Adipocyte (in vitro differentiated cells): Measurements from ENCODE around the gene CCL1.
A peak's percentile ranks its signal among the peaks of the same experiment; 100 is the strongest.

Experiments
- DNase-seq: peaks from one replicate; pipeline ENCODE4 v3.0.0-alpha.2; 2015; ENCODE audit warnings: low read depth
- H3K27me3 ChIP-seq: replicated peaks from 2 replicates; pipeline ENCODE4 v1.7.0; 2013; ENCODE audit warnings: mild to moderate bottlenecking, low read length, moderate library complexity; ENCODE audit not compliant: control insufficient read depth, insufficient read depth
- H3K36me3 ChIP-seq: 2 replicates; pipeline ENCODE4 v1.7.0; 2013; ENCODE audit warnings: low read length, mild to moderate bottlenecking, moderate library complexity; ENCODE audit not compliant: control insufficient read depth, insufficient read depth, severe bottlenecking
- H3K4me1 ChIP-seq: 2 replicates; pipeline ENCODE4 v1.7.0; 2013; ENCODE audit warnings: mild to moderate bottlenecking, low read length, moderate library complexity; ENCODE audit not compliant: control insufficient read depth, insufficient read depth
- H3K4me3 ChIP-seq: 2 replicates; pipeline ENCODE4 v1.7.0; 2013; ENCODE audit warnings: mild to moderate bottlenecking, low read length, moderate library complexity
- H3K9ac ChIP-seq: 2 replicates; pipeline ENCODE4 v1.7.0; 2013; ENCODE audit warnings: mild to moderate bottlenecking, low read length, moderate library complexity
- H3K9me3 ChIP-seq: 2 replicates; pipeline ENCODE4 v1.7.0; 2013; ENCODE audit warnings: mild to moderate bottlenecking, low read length, moderate library complexity; ENCODE audit not compliant: control insufficient read depth

Gene CCL1

DNA sequence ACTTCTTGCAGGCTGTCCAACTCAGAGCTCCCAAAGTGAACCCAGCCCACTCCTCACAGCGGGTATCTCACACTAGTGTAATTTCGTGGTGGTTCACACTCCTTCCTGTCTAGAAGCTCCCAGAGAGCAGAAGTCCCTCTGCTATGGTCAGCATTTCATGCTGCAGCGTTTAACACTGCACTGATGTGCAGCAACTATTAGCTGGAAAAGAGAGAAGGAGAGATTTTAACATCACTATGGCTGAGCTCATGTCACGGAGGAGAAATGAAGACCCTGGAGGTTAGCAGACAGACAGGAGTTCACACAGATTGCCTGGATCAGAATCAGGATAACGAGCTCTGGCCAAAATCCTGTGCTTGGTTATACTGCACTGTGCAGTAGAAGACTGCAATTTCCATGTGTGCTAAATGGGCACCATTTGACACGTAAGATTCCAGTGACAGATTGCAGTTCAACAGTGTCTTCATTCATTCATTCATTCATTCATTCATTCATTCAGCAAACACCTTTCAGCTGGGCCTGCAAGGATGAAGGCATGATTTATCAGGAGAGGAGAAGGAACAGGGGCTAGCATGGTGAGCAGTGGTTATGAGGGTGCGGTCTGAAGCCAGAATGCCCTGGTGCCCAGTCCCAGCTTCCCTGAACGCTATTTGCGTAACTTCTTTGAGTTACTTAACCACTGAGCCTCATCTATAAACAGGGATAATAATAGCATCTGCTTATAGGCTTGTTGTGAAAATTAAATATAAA lies 5.3 kb upstream of the CCL1 start:
- no peaks in the 10 kb centered on the region for H3K36me3 ChIP-seq
- H3K27me3 ChIP-seq, result peaks cover 44% of the 10 kb centered on the region
- no peak overlapping the region for H3K9ac ChIP-seq
- DNase-seq, result no peak
- no peaks in the 10 kb centered on the region for H3K9me3 ChIP-seq
- peaks cover 16% of the 10 kb centered on the region for H3K4me1 ChIP-seq
- no peak overlapping the region for H3K4me3 ChIP-seq

DNA sequence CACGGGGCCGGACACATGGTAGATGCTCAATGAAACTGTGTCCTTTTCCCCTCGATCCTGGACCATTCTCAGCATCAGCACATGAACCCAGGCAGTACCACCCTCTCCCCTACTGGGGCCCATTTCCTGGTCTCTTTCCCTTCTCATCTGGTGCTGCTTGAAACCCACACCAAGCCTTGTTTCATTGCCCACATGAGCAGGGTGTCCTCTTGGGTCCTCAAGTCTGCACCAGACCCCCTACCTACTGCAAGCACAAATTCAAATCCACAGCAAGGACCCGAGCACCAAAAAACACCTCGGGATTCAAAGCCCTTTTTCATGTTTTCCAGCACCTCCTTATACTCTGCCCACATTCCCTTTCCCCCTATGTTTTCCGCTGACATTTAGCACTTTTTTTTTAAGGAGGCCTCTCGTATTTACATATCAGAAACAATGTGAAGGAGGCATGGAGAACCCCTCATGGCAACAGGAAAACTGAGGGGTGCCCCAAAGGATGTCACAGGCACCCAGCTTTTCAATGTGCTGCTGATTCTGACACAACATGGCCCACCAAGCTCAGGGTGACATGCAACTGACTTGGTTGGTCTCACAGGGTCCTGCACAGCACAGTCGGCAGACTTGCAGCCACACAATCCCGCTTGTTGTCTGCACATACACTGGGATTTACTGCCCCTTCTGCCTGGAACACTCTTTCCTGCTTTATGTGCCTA lies 4.6 kb upstream of the CCL1 start:
- Histone ChIP-seq H3K4me3 (no peak overlapping the region), H3K27me3 (peaks cover 49% of the 10 kb centered on the region), H3K4me1 (peaks cover 16% of the 10 kb centered on the region), H3K9ac (no peak overlapping the region), H3K36me3 (no peaks in the 10 kb centered on the region), H3K9me3 (no peaks in the 10 kb centered on the region)
- no peak for DNase-seq

DNA sequence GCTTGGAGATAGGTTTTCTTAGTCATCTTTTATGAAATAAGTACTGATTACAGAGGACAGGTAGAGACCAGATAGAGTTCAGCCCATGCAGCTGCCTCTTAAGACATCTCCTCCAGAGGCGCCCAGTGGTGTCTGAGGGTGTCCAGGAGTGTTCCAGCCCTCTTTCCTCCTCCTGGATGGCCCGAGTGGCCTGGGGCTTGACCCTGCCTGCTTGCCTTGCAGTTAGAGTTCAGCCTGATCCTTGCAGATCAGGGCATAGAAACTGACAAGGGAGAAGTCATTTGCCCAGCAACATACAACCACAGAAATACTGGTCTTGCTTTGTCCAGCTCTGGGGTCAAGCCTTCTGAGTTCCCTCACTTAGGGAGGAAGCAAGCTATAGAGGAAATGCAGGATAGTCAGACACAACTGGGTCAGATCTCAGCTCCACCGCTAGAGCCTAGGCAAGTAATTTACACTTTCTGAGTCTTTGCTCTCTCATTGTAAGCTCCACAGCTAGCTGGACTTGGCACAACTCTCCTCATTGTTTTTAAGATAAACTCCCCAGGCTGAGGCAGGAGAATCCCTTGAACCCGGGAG lies 3.6 kb upstream of the CCL1 start:
- no peak for DNase-seq
- H3K36me3 ChIP-seq, result no peaks in the 10 kb centered on the region
- no peaks in the 10 kb centered on the region for H3K9me3 ChIP-seq
- H3K9ac ChIP-seq, result no peak overlapping the region
- H3K27me3 ChIP-seq, result peaks cover 53% of the 10 kb centered on the region
- no peak overlapping the region for H3K4me3 ChIP-seq
- peaks cover 16% of the 10 kb centered on the region for H3K4me1 ChIP-seq

DNA sequence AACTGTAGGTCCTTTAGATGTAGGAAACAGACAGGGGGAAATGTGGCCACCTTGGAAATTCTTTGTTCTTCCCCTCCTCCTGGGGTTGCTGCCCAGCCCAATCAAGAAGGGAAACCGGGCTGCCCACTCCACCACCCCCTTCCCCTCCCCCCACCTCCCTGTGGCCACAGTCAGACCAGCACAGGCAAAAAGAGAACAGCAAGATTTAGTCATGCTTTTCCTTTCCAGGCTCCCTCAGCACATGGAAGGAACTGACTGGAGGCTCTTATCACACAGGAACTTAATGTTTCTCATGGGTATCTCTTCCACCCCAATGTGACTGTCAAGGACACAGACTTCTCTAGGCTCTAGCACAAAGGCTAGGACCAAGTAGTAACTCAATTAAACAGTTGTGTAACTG lies 3.0 kb upstream of the CCL1 start:
- H3K4me1 ChIP-seq, result peaks cover 16% of the 10 kb centered on the region
- DNase-seq, result no peak
- H3K36me3 ChIP-seq, result no peaks in the 10 kb centered on the region
- H3K4me3 ChIP-seq, result no peak overlapping the region
- H3K27me3 ChIP-seq, result peaks cover 50% of the 10 kb centered on the region
- no peaks in the 10 kb centered on the region for H3K9me3 ChIP-seq
- no peak overlapping the region for H3K9ac ChIP-seq

DNA sequence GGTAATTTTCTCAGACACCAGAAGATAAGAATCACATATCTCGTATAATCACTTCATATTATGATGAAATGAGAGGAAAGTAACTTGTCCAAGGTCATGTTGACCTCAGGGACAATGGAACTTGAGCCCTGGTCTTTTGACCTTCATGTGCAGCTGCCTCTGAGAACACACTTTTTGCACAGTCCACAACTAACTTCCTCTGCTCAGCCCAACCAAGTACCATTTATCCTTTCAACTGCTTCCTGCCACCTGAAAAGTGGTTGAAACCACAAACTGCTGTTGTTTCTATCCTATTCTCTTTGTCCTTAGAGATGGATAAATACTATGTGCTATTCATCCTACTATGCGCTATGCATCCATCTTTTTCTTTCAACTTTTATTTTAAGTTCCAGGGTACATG lies 2.3 kb upstream of the CCL1 start:
- H3K4me3 ChIP-seq, result no peak overlapping the region
- H3K4me1 ChIP-seq, result peaks cover 16% of the 10 kb centered on the region
- H3K9me3 ChIP-seq, result no peaks in the 10 kb centered on the region
- H3K36me3 ChIP-seq, result no peaks in the 10 kb centered on the region
- H3K9ac ChIP-seq, result no peak overlapping the region
- DNase-seq, result no peak
- peaks cover 50% of the 10 kb centered on the region for H3K27me3 ChIP-seq

DNA sequence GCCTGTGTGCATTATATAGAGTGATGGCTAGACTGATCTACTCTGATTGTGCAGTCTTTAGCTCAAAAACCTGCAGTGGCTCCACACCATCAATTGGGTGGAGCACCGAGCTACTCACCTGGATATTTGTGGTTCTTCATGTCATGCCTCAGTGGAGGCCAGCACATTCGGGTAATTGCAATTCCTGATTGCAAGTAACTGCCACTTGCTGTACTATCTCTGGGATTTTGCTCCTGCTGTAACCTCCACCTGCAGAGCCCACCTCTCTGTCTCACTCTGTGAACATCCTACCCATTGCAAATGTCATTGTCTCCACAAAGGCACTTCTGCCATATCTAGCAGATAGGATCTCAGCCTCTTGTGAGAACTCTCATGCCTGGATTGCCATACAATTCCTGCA lies 1.7 kb upstream of the CCL1 start:
- no peak for DNase-seq
- Histone ChIP-seq H3K27me3 (peaks cover 50% of the 10 kb centered on the region), H3K9me3 (no peaks in the 10 kb centered on the region), H3K9ac (no peak overlapping the region), H3K4me3 (no peak overlapping the region), H3K36me3 (no peaks in the 10 kb centered on the region), H3K4me1 (peaks cover 16% of the 10 kb centered on the region)

DNA sequence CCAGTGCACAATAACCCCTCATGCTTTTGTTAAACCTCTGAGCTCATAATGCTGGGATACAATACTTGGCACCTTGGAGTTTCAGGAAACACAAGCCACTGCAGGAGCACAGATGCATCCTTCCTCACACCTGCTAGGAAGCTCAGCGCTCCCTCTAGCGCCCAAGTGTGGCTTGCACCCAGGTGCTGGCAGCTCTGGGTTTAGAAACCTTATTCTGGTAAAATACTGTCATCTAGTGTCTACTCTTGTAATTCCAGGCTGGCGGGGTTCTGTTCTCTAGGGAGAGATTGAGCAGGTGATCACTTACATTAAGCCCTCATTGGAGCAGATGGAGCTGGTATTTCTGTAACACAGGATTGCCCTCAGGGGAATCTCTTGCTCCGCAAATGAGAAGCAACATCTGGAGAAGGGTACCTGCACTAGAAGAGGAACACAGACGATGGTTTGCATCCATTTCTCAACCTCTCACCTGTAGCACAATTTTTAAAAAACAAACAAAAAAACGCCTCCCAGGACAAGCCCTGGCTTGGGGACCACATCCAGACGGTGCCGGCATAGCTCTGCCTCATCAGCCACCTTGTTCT lies 1.5 kb downstream of the CCL1 start:
- Histone ChIP-seq H3K9ac (no peak overlapping the region), H3K36me3 (no peaks in the 10 kb centered on the region), H3K4me1 (no peaks in the 10 kb centered on the region), H3K9me3 (no peaks in the 10 kb centered on the region), H3K27me3 (peaks cover 41% of the 10 kb centered on the region), H3K4me3 (no peak overlapping the region)
- DNase-seq, result peak; percentile 95

DNA sequence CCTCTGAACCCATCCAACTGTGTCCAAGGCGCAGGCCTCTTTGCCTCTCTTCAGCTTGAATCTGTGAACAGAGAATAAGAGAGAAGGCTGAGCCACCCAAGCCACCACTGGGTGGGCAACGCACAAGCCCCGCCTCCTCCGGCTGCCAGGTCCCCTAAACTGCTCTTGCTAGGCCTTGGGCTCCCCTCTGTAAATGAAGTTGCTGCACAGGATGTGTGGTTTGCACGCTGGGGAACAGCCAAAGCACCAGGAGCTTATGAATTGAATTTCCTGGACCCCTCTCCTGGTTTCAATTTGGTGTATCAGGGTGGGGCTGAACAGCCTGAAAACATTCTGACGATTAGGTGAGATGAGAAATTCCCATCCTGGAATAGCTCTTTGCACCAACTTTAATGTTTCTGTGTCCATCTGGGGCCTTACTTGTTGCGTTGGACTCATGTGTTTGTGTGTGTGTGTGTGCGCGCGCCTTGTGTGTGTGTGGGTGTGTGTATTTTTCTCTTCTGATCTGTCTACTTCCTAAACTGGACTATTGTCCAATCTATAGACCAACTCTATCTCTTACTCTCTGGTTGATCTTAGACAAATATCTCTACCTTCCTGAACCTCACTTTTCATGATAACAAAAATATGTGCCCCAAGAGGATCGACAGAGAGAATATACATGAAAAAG lies 2.3 kb downstream of the CCL1 start:
- H3K9me3 ChIP-seq, result no peaks in the 10 kb centered on the region
- no peak overlapping the region for H3K4me3 ChIP-seq
- H3K4me1 ChIP-seq, result peaks cover 7% of the 10 kb centered on the region
- no peak for DNase-seq
- H3K36me3 ChIP-seq, result no peaks in the 10 kb centered on the region
- H3K27me3 ChIP-seq, result peaks cover 36% of the 10 kb centered on the region
- H3K9ac ChIP-seq, result no peak overlapping the region

DNA sequence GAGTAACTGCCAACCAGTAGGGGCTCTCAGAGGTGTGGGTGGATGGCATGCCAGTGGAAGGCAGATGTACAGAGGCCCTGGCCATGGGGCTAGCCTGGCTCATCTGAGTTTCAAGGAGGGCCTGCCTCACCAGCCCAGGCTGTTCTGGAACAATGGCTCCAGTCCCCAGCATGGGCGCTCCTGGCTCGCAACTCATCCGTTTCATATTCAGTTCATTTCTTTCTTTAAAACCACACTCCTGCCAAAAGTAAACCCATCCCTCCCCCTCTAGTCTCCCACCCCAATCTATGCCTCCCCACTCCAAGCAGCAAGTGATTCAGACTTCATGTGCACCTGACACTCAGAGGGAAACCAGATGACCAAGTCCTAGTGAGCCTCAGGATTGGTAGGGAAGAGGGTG lies 4.4 kb downstream of the CCL1 start:
- Histone ChIP-seq H3K9ac (no peak overlapping the region), H3K27me3 (peaks cover 19% of the 10 kb centered on the region), H3K4me1 (peaks cover 22% of the 10 kb centered on the region), H3K4me3 (no peak overlapping the region), H3K36me3 (no peaks in the 10 kb centered on the region), H3K9me3 (no peaks in the 10 kb centered on the region)
- no peak for DNase-seq

DNA sequence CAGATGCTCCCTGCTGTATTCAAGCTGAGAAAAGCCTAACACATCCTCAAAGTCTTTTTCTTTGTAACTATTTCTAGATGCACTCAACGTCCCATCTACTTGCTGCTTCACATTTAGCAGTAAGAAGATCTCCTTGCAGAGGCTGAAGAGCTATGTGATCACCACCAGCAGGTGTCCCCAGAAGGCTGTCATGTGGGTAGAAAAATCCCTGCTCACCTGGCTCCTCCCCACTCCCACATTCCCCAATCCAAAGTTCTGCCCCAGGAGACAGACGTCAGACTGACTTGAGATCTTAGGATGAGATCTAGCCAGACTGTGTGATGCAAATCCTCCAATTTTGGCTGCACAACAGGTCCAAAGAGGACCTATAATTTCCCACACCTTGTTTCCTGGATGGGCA lies 5.6 kb downstream of the CCL1 start:
- Histone ChIP-seq H3K9me3 (no peaks in the 10 kb centered on the region), H3K9ac (no peak overlapping the region), H3K27me3 (peaks cover 7% of the 10 kb centered on the region), H3K4me3 (no peak overlapping the region), H3K36me3 (no peaks in the 10 kb centered on the region), H3K4me1 (peaks cover 22% of the 10 kb centered on the region)
- DNase-seq, result no peak

DNA sequence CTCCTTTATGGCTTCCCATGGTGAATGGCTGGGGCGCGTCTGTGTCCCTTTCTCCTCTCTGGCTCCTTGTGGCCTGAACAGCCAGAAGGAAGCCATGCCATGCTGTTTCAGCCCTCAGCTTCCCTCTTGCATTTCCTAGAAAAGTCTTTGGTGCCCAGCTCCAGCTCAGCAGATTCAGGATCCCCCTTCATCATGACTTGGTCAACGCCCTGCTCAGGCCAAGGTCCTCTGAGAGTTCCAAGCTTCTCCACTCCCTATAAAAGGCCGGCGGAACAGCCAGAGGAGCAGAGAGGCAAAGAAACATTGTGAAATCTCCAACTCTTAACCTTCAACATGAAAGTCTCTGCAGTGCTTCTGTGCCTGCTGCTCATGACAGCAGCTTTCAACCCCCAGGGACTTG lies 6.8 kb downstream of the CCL1 start, which contains the start of gene CCL13:
Gene CCL13, plus strand, starts transcription at position 287 of the 400 bp plus-strand sequence. Its CDS starts 47 bp downstream, at position 334.
- no peak within 1 kb of the TSS for H3K9ac ChIP-seq
- H3K4me3 ChIP-seq, result no peak within 1 kb of the TSS
- no peak for DNase-seq
- no peaks in the 10 kb centered on the region for H3K36me3 ChIP-seq
- no peaks in the 10 kb centered on the region for H3K9me3 ChIP-seq
- H3K4me1 ChIP-seq, result peaks cover 22% of the 10 kb centered on the region
- H3K27me3 ChIP-seq, result no peaks in the 10 kb centered on the region
